Activated T-helper 2 cell treated with anti-CD3 and anti-CD28 coated beads, Interferon-gamma antibody, Interleukin-2, Interleukin-4, amounts not matched to agents 10 μg/mL and 5 μg/mL and 100 μg/mL, durations not matched to agents 14 hours and 24 hours and 36 hours (primary cell): ENCODE measurements around the gene RIF1. TPM values are rescaled to one million over a fixed set of nuclear protein-coding genes. Genes with fewer than 3 reads are reported as not detected.

Experiments used
- DNase-seq: peaks from one replicate; pipeline ENCODE4 v3.0.0; 2021; ENCODE audit warnings: low spot score
- H3K27ac Mint-ChIP-seq: one replicate; pipeline ENCODE4 v1.8.0; 2021; ENCODE audit warnings: mixed read lengths
- H3K27me3 Mint-ChIP-seq: one replicate; pipeline ENCODE4 v1.8.0; 2021; ENCODE audit warnings: low read depth, mixed read lengths
- H3K36me3 Mint-ChIP-seq: one replicate; pipeline ENCODE4 v1.8.0; 2021; ENCODE audit warnings: low read depth, mixed read lengths
- H3K4me1 Mint-ChIP-seq: one replicate; pipeline ENCODE4 v1.8.0; 2021; ENCODE audit warnings: low read depth, mixed read lengths
- H3K4me3 Mint-ChIP-seq: one replicate; pipeline ENCODE4 v1.8.0; 2021; ENCODE audit warnings: low read depth, mild to moderate bottlenecking, moderate library complexity, mixed read lengths
- H3K9me3 Mint-ChIP-seq: one replicate; pipeline ENCODE4 v1.8.0; 2021; ENCODE audit warnings: mixed read lengths
- intact Hi-C: fragments of 100-400 bp; cut with micrococcal nuclease; formaldehyde crosslinking; loops from one replicate; pipeline ENCODE4 v1.15.1; 2023
- total RNA-seq: library from RNA; stranded (reverse); gene quantifications from 2 replicates; pipeline ENCODE4 v1.2.3, GENCODE V29; 2022

Gene RIF1
- total RNA-seq, 1 donor from 2014 or later = 67.1 TPM

DNA sequence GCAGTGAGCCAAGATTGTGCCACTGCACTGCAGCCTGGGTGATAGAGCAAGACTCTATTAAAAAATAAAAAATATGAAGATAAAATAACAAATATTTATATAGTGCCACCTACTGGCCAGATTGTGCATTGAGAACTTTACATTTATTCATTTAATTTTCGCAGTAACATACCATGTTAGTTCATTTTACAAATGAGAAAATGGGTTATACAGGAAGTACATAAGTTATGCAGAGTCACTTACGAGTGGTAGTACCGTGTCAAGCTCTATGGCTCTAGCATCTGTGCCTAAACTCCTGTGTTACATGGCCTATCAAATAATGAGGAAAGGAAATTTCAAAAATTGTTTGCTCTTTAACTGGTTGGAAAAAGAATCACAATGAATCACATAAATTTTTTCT is 27.9 kb downstream of the RIF1 start:
- H3K36me3 Mint-ChIP-seq = peaks cover 72% of the 10 kb centered on the region
- intact Hi-C loops = no loop called here
- no peaks in the 10 kb centered on the region for H3K27me3 Mint-ChIP-seq
- H3K4me3 Mint-ChIP-seq = no peak overlapping the region
- no peaks in the 10 kb centered on the region for H3K9me3 Mint-ChIP-seq
- H3K27ac Mint-ChIP-seq = peak overlapping the region; percentile 24
- DNase-seq = no peak
- H3K4me1 Mint-ChIP-seq = peaks cover 5% of the 10 kb centered on the region

DNA sequence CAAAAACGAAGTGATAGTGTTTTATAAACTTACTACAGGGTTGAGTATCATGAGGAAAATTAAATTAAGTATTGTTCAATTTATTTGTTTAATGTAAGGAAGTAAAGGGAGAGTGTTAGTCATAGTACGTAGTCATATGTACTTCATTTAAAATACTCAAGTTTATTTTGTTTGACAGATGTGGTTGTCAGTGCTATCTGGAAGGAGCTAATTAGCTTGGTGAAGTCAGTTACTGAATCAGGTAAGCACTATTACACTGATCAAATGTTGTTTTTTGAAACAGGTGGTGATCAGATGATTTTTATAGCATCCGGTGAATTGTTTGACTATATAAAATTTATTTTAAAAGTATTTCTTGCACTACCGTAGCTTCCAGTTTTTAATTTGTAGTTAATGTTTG is 28.8 kb downstream of the RIF1 start:
- peaks cover 68% of the 10 kb centered on the region for H3K36me3 Mint-ChIP-seq
- DNase-seq = no peak
- no peak overlapping the region for H3K4me3 Mint-ChIP-seq
- no peak overlapping the region for H3K27ac Mint-ChIP-seq
- H3K4me1 Mint-ChIP-seq = peaks cover 3% of the 10 kb centered on the region
- H3K27me3 Mint-ChIP-seq = no peaks in the 10 kb centered on the region
- no peaks in the 10 kb centered on the region for H3K9me3 Mint-ChIP-seq
- intact Hi-C loops = no loop called here

DNA sequence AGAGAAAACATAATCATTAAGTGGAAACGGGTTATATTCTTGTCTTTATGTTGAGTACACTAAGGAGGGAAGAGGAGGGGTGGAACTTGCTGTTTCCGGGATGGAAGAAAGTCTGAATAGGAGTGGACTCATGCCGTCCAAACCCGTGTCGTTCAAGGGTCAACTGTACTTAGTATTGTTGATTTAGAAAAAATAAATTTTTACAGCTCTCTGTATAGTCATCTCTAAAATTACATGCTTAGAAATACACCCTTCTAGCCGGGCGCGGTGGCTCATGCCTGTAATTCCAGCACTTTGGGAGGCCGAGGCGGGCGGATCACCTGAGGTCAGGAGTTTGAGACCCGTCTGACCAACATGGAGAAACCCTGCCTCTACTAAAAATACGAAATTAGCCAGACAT is 29.4 kb downstream of the RIF1 start:
- Mint-ChIP-seq H3K4me1 (peaks cover 3% of the 10 kb centered on the region), H3K27ac (no peak overlapping the region), H3K27me3 (no peaks in the 10 kb centered on the region), H3K4me3 (no peak overlapping the region), H3K9me3 (no peaks in the 10 kb centered on the region), H3K36me3 (peaks cover 72% of the 10 kb centered on the region)
- DNase-seq = no peak
- intact Hi-C loops = no loop called here

DNA sequence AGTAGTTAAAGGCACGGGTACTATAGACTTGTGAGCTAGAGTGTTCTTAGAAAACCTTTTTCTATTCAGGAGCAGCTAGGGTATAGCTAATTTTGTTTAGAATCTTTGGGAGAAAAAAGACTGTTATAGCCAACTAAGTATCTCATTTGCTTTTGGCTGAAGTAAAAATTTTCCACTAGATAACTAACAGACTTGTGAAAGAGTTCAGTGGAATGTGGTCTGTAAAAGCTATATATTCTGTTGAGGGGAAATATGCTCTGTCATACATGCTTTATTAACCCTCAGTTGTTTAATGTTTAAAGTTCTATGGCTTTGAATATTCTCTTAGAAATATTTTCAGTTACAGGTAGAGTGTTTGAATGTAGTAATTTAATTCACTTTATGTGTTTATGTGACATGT is 49.7 kb downstream of the RIF1 start:
- Mint-ChIP-seq H3K36me3 (peaks cover 75% of the 10 kb centered on the region), H3K4me3 (no peak overlapping the region), H3K4me1 (no peaks in the 10 kb centered on the region), H3K9me3 (no peaks in the 10 kb centered on the region), H3K27me3 (no peaks in the 10 kb centered on the region), H3K27ac (no peak overlapping the region)
- no peak for DNase-seq
- intact Hi-C loops = loop anchor here (10.0 kb wide), 1 partner anchor 175 kb away; no protein-coding TSS in a partner anchor

DNA sequence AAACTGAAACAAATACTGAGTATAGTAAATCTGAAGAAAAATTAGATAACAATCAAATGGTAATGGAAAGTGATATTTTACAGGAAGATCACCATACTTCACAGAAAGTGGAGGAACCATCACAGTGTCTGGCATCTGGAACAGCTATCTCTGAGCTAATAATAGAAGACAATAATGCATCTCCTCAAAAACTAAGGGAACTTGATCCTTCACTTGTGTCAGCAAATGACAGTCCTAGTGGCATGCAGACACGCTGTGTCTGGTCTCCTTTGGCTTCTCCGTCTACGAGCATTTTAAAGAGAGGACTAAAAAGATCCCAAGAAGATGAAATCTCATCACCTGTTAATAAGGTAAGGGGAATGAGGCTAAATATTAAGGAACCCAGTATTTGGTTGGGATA is 56.1 kb downstream of the RIF1 start:
- Mint-ChIP-seq H3K27me3 (no peaks in the 10 kb centered on the region), H3K4me1 (peaks cover 9% of the 10 kb centered on the region), H3K9me3 (peaks cover 4% of the 10 kb centered on the region), H3K27ac (no peak overlapping the region), H3K4me3 (no peak overlapping the region), H3K36me3 (peaks cover 86% of the 10 kb centered on the region)
- intact Hi-C loops = no loop called here
- DNase-seq = no peak

DNA sequence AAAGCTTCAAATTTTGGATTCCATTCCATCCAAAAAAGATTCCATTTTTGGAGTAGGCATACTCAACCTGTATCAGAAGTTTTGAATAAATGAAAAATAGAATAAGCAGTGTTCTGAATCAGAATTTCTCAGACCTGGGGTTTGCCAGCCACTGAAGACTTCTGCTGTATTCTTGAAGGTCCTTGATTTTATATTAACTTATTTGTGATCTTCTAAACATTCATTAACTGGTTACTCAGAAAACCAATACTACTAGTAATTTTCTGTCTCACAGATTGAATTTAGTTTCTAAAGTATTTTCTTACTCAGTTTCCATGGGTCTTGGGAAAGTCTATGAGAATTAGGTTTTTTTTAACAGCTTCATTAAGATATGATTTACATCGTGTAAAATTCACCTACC is 60.9 kb downstream of the RIF1 start:
- Mint-ChIP-seq H3K36me3 (peaks cover 86% of the 10 kb centered on the region), H3K4me1 (peaks cover 6% of the 10 kb centered on the region), H3K27ac (no peak overlapping the region), H3K4me3 (no peak overlapping the region), H3K9me3 (peaks cover 14% of the 10 kb centered on the region), H3K27me3 (no peaks in the 10 kb centered on the region)
- intact Hi-C loops = no loop called here
- no peak for DNase-seq

DNA sequence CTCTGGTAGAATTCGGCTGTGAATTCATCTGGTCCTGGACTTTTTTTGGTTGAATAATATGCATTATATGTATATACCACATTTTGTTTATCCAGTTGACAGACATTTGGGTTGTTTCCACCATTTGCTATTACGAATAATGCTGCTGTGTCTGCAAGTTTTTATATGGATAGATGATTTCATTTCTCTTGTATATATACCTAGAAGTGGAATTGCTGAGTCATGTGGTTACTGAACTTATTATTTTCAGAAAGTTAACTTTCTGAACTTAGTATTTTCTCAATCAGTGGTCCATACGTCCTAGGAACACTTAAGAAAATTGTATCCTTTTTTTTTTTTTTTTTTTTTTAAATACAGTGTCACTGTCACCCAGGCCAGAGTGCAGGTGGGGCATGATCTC is 63.3 kb downstream of the RIF1 start:
- Mint-ChIP-seq H3K4me3 (no peak overlapping the region), H3K36me3 (peaks cover 89% of the 10 kb centered on the region), H3K4me1 (peaks cover 3% of the 10 kb centered on the region), H3K9me3 (peaks cover 14% of the 10 kb centered on the region), H3K27me3 (no peaks in the 10 kb centered on the region), H3K27ac (no peak overlapping the region)
- no peak for DNase-seq
- intact Hi-C loops = no loop called here

DNA sequence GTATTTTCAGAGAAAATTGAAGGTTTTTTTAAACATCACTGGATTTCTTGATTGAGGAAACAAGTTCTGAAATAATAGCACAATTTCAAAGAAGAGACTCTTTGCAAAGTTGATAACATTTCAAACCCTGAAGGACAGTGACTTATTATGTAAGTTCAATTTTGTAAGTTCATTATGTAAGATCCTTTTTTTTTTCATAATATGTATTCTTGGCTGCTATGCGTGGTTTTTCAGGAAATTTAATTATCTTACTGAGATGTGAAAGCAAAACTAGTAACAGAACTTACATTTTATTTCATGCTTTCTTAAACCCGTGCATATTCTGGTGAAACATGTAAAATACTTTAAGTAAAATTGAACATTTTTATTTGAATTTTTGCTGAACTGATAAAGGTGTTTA is 65.4 kb downstream of the RIF1 start:
- Mint-ChIP-seq H3K9me3 (peaks cover 10% of the 10 kb centered on the region), H3K4me3 (no peak overlapping the region)
- intact Hi-C loops = no loop called here

DNA sequence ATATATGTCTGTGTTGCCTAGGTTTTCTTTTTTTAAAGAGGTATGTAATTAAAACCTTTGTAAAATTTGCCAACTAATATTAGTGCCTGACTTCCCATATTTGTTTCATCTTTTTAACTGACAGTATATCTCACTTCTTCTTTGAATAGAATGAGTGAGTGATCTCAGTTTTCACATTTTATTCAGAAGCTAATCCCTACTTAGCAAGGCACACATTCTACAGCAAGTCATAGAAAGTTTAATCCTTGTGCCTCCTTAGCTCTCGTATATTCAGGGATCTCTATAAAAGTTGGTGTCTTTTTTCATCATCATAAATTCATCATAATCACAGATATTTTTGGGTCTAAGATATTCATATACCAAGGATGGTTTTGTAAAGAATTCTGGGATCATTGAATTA is 66.6 kb downstream of the RIF1 start:
- Mint-ChIP-seq H3K4me3 (no peak overlapping the region), H3K27me3 (no peaks in the 10 kb centered on the region), H3K36me3 (peaks cover 85% of the 10 kb centered on the region), H3K27ac (no peak overlapping the region), H3K9me3 (peaks cover 5% of the 10 kb centered on the region), H3K4me1 (peaks cover 16% of the 10 kb centered on the region)
- no peak for DNase-seq
- intact Hi-C loops = no loop called here

More for the DNA sequence above, 65.4 kb downstream of the RIF1 start:
- Mint-ChIP-seq H3K4me1 (peaks cover 7% of the 10 kb centered on the region), H3K27ac (no peak overlapping the region), H3K27me3 (no peaks in the 10 kb centered on the region), H3K36me3 (peaks cover 87% of the 10 kb centered on the region)
- DNase-seq = no peak

DNA sequence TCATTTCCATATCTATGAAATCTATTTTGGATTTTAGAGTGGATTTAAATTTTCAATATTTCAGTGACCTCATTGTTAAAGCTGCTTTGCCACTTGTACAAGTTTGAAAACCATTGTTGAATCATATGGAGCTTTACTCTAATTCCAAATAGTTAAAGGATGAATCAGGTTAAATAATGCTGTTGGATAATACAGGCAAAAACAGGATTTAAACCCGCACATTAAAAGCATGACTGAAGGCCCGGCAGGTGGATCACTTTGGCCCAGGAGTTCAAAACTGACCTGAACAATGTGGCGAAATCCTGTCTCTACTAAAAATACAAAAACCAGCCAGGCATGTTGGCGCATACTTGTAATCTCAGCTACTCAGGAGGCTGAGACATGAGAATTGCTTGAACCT is 68.3 kb downstream of the RIF1 start:
- H3K9me3 Mint-ChIP-seq = peaks cover 8% of the 10 kb centered on the region
- no peaks in the 10 kb centered on the region for H3K27me3 Mint-ChIP-seq
- H3K4me1 Mint-ChIP-seq = peaks cover 28% of the 10 kb centered on the region
- intact Hi-C loops = no loop called here
- DNase-seq = no peak
- peaks cover 86% of the 10 kb centered on the region for H3K36me3 Mint-ChIP-seq
- H3K27ac Mint-ChIP-seq = no peak overlapping the region
- no peak overlapping the region for H3K4me3 Mint-ChIP-seq

DNA sequence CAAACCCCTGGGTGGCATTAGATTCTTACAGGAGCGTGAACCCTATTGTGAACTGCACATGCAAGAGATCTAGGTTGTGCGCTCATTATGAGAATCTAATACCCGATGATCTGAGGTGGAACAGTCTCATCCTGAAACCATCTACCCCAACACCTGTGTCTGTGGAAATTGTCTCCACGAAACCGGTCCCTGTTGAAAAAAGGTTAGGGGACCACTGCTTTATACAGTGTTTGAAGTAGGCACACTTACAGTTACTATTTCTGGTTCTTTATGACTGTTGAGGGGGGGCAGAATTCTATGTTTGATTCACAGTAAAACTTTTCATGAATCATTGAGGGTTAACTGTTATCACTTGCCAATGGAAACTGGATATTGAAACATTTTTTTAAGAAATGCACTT is 72.0 kb downstream of the RIF1 start:
- Mint-ChIP-seq H3K27ac (peak overlapping the region; percentile 65), H3K4me3 (no peak overlapping the region), H3K27me3 (no peaks in the 10 kb centered on the region), H3K4me1 (peaks cover 35% of the 10 kb centered on the region), H3K36me3 (peaks cover 93% of the 10 kb centered on the region), H3K9me3 (peaks cover 23% of the 10 kb centered on the region)
- intact Hi-C loops = no loop called here
- no peak for DNase-seq

DNA sequence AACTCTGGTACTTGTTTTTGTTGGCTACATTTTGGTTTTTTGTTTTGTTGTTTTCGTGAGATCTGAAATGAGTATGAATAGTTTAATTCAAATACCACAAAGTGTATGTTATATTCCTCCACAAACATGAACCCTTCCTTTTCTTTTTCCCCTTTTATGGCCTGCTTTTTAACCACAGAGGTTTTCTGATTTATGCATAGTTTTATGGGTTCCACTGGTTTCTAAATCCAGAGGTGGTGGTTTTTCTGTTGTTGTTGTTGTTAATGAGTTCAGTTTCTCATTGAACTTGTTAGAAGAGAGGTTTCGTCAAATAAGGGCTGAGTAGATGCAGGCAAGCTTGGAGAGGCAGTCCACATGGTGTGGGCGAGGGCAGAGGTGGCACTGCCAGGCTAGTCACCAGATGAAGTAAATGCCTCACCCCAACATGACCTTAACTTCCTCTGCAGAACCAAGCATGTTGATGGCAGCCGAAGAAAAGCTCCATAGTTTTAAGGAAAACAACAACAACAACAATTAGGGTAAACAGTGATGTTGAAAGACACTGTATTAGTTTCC is 72.5 kb downstream of the RIF1 start:
- no peak overlapping the region for H3K4me3 Mint-ChIP-seq
- no peaks in the 10 kb centered on the region for H3K27me3 Mint-ChIP-seq
- peaks cover 23% of the 10 kb centered on the region for H3K9me3 Mint-ChIP-seq
- peaks cover 91% of the 10 kb centered on the region for H3K36me3 Mint-ChIP-seq
- peaks cover 35% of the 10 kb centered on the region for H3K4me1 Mint-ChIP-seq
- intact Hi-C loops = no loop called here
- no peak for DNase-seq
- H3K27ac Mint-ChIP-seq = peak overlapping the region; percentile 65

DNA sequence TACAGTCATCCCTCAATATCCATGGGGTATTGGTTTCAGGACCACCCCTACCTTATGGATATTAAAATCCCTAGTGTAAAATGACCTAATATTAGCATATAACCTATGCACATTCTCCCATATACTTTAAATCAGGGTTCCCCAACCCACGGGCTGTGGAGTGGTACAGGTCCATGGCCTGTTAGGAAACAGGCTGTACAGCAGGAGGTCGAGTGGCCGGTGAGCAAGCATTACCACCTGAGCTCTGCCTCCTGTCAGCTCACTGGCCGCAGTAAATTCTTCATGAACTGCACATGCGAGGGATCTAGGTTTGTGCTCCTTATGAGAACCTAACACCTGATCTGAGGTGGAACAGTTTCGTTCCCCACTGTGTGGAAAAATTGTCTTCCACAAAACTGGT is 73.8 kb downstream of the RIF1 start:
- intact Hi-C loops = no loop called here
- Mint-ChIP-seq H3K9me3 (peaks cover 23% of the 10 kb centered on the region), H3K27ac (no peak overlapping the region), H3K27me3 (no peaks in the 10 kb centered on the region), H3K36me3 (peaks cover 79% of the 10 kb centered on the region), H3K4me1 (peaks cover 35% of the 10 kb centered on the region), H3K4me3 (no peak overlapping the region)
- DNase-seq = no peak

DNA sequence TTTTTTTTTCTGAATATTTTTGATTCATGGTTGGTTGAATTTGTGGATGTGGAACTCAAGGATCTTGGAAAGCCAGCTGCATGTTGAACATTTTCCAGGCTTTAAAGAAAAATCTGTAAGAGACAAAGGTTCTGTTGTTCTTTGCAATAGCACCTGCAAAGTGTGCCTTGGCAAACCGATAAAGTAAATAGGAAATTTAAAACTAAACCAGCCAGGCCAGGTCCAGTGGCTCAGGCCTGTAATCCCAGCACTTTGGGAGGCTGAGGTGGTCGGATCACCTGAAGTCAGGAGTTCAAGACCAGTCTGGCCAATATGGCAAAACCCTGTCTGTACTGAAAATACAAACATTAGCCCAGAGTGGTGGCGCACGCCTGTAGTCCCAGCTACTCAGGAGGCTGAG is 74.4 kb downstream of the RIF1 start:
- H3K27ac Mint-ChIP-seq = no peak overlapping the region
- H3K9me3 Mint-ChIP-seq = peaks cover 23% of the 10 kb centered on the region
- intact Hi-C loops = no loop called here
- H3K4me1 Mint-ChIP-seq = peaks cover 32% of the 10 kb centered on the region
- peaks cover 74% of the 10 kb centered on the region for H3K36me3 Mint-ChIP-seq
- no peak overlapping the region for H3K4me3 Mint-ChIP-seq
- DNase-seq = no peak
- H3K27me3 Mint-ChIP-seq = no peaks in the 10 kb centered on the region
